ENCODE data around the gene EXOC3.

The EXOC3 gene

GRCh38 chr5:489689-490080 lies 46.7 kb downstream of the EXOC3 start:
- DNase-seq: no peak

GRCh38 chr5:490116-491106 lies 47.4 kb downstream of the EXOC3 start:
- DNase-seq: no peak

GRCh38 chr5:491119-491855 lies 48.3 kb downstream of the EXOC3 start:
- no peak for DNase-seq

- DNase-seq: no peak
Measured at GRCh38 chr5:491856-492155, 48.8 kb downstream of the EXOC3 start.

- DNase-seq: no peak
Measured at GRCh38 chr5:492314-492893, 49.4 kb downstream of the EXOC3 start.

GRCh38 chr5:493119-493701 lies 50.2 kb downstream of the EXOC3 start:
- DNase-seq: no peak

- no peak for DNase-seq
Measured at GRCh38 chr5:493758-494157, 50.8 kb downstream of the EXOC3 start.

GRCh38 chr5:494667-495255 lies 51.8 kb downstream of the EXOC3 start:
- no peak for DNase-seq

- DNase-seq: no peak
Measured at GRCh38 chr5:496028-496427, 53.1 kb downstream of the EXOC3 start.

- no peak for DNase-seq
Measured at GRCh38 chr5:497090-497700, 54.2 kb downstream of the EXOC3 start.

- DNase-seq: no peak
Measured at GRCh38 chr5:497871-498509, 55.0 kb downstream of the EXOC3 start.

GRCh38 chr5:499233-500209 lies 56.5 kb downstream of the EXOC3 start:
- DNase-seq: no peak

- DNase-seq: no peak
Measured at GRCh38 chr5:500491-500890, 57.5 kb downstream of the EXOC3 start.

- no peak for DNase-seq
Measured at GRCh38 chr5:501105-501830, 58.3 kb downstream of the EXOC3 start.

GRCh38 chr5:501831-502184 lies 58.8 kb downstream of the EXOC3 start:
- no peak for DNase-seq

GRCh38 chr5:502325-503079 lies 59.5 kb downstream of the EXOC3 start:
- no peak for DNase-seq

- DNase-seq: no peak
Measured at GRCh38 chr5:504326-505154, 61.6 kb downstream of the EXOC3 start.

- no peak for DNase-seq
Measured at GRCh38 chr5:505951-506525, 63.1 kb downstream of the EXOC3 start.
